Inflammatory macrophage treated with lipopolysaccharide for 1 hour (primary cell): ENCODE measurements around the gene ACER3.
"Not testable (repeated sequence)": the region's sequence is repeated elsewhere in the genome, so short reads cannot be mapped to it uniquely, and the experiment has no call there.

Source experiments
- DNase-seq, 2 donors: peaks; one replicate each; pipeline ENCODE4 v3.0.0-alpha.2; 2020 to 2022

ACER3 gene

DNA sequence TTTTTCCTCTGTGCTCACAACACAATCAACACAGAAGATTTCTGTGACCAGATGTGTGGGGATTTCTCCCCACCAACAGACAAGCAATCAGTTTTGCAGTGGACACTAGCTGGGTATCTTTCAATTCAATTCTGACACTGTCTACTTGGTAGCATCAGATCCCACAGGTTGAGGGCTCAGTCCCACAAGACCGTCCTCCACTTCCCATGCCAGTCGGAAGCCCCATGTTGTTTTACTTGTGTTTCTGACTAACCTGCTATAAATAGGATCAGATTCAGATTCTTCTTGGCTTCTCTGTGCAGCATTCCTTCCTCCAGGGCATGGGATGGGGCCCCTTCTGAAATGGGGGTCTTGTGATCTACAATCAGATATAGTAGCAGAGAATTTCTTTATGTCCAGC is 19.6 kb downstream of the ACER3 start:
- DNase-seq = no peak

DNA sequence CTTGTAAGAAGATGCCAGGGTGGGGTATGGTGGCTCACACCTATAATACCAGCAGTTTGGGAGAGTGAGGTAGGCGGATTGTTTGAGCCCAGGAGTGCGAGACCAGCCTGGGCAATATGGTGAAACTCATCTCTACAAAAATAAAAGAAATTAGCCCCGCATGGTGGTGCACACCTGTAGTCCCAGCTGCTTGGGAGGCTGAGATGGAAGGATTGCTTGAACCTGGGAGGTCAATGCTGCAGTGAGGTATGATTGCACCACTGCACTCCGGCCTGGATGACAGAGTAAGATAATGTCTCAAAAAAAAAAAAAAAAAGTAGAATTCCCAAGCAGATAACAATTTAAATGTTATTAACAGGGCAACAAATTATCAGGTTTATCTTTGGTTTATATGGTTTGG is 20.2 kb downstream of the ACER3 start:
- DNase-seq = no peak

DNA sequence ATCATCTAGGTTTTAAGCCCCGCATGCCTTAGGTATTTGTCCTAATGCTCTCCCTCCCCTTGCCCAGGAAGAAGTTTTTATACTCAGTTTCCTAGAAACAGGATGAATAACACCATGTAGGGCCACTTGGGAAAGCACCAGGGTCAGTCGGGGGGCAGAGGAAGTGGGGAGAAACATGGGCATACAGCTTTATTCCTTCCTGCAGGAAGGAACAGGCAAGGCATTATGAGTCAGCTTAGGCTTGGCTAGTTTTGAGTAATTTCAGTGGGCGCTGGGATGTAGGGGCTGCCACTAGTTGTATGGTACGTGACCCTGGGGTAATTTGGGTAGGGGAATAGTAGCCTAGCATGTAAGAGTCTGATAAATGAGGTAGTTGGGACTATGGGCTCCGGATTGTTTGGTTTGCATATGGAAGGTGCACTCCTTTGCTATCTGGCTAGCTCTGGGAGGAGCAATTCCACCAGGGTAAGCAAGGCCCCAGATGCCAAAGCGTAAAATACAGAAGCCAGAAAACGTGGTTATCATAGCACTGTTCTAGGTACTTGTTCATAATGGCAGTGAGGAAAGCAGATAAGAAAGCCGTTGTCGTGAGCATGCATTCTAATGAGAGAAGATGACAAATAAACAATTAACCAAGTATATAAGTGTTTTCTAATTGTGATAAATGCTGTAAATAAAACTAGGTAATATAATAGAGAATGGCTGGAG is 24.8 kb downstream of the ACER3 start:
- DNase-seq = peak; percentile 83 to 87

- DNase-seq = no peak
Observed at GRCh38 chr11:76888989-76889388, 28.3 kb downstream of the ACER3 start.

GRCh38 chr11:76889411-76889975 is 28.8 kb downstream of the ACER3 start:
- peak; percentile 22 to 40 for DNase-seq

- DNase-seq = no peak
Observed at GRCh38 chr11:76890329-76890728, 29.6 kb downstream of the ACER3 start.

DNA sequence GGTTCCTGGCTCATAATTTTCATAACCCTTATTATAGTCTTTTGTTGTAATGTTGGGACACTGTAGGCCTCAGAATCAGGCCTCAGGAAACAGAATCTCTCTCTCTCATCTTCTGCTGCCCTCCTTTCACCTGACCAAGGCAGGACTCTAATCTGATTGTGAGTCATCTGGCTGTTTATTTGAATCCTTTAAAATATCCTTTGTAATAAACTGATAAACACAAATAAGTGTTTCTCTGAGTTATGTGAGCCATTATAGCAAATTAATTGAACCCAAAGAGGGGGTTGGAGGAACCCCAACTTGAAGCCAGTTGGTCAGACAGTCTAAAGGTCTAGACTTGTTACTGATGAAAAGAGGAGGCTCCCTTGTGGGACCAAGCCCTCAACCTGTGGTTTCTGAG is 30.6 kb downstream of the ACER3 start:
- no peak for DNase-seq

GRCh38 chr11:76891793-76892192 is 31.1 kb downstream of the ACER3 start:
- no peak for DNase-seq

DNA sequence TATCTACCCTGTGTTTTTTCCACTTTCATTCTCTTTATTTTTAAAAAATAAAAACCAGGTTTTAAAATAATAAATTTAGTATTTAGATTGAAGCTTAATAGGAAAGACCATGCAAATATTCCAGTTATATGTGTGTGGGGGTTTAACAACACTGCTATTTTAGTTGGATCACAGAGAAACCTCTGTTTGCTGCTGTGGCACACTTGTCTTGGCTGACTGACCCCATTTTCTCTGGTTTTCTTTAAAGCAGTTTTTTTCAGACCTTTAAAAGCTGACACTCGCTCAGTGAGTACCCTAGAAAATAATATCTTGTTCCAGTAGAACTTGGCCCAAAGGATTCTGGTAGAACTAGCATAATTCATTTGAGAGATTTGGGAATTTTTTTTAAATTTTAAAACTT is 31.6 kb downstream of the ACER3 start:
- no peak for DNase-seq

DNA sequence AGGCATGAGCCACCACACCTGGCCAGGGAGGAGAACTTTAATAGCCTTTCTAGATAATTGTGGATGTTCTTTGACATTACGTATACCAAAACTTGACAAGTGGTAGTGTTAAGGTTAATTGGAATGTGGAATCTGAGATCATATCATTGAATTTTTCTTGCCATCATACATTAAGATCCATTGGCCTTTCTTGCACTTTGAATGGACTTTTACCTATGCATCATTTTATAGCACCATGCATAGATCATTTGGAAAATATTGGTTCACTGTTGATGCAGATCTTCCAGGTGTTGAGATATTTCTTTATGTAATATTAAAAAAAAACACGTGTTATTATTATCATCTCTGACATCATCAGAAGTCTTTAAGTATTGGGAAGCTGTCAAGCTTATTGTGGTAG is 36.5 kb downstream of the ACER3 start:
- DNase-seq = no peak

DNA sequence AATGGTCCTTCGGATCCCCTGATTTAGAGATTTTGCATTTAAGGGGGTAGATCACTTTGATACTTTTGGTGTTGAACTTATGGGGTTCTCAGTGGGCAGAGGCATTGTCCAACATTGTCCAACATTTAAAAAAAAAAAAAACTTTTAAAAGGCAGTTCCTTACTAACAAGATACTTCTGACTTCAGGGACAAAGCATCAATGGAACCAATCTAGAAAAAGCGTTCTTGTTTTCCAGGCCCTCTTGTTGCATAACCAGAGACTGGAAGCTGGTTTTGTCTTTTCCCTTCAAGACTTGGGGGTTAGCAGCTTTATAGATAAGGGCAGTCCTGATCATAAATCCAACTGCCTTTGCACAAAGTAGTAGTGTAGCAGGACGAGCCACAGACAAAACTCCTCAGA is 40.4 kb downstream of the ACER3 start:
- DNase-seq = no peak

GRCh38 chr11:76901622-76902021 is 40.9 kb downstream of the ACER3 start:
- not testable (repeated sequence) for DNase-seq

DNA sequence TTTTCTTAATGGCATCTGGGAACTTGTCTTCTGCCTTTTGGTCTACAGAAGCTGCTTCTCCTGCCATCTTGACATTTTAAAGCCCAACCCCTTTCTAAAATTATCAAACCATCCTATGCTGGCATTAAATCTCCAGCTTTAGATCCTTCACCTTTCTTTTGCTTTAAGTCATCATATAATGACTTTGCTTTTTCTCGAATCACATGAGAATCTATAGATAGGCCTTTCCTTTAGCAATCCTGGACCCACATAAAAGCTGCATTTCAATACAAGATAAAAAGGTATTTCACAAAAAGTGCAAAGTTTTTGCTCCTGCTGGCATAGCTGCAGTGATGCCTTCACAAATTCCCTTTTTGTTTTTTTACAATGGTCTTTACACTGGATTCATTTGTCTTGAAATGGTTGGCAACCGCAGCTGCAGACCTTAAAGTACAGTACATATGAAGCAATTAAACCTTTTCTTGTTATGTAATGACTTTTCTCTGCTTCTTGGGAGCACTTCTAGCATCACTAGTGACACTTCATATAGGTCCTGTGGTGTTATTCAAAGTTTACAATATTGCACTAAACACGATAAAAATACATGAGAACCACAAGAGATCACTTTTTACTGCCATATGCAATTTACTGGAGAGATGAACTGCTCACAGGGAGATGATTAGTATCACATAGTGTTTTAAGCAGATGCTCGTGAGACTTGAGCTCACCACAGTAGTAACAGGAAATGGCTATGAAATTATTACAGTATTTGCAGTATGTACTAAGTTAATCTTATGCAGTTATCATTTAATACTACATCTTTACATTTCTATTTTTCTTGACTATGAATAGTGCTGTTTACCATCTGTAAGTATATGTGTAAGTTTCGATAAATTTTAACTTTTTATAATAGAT is 41.6 kb downstream of the ACER3 start:
- no peak for DNase-seq

DNA sequence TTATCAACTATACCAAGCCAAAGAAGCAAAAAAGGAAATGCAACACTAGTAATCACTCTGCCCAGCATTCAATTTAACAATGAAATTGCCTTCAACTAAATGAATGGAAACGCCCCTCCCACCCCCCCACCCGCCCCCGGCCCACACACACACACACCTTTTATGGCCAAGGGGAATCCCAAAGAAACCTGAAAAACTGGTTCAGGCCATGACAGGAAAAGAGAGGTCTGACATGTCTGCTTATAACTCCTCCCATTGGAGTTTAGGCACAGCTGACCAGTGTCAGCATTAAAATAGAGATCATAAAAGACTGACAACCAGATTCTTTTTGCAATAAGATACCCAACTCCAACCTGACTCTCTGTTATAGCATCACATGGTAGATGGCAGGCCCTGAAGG is 42.6 kb downstream of the ACER3 start:
- no peak for DNase-seq

- DNase-seq = no peak
Observed at GRCh38 chr11:76910620-76911414, 50.1 kb downstream of the ACER3 start.

- no peak for DNase-seq
Observed at GRCh38 chr11:76911415-76911808, 50.7 kb downstream of the ACER3 start.

DNA sequence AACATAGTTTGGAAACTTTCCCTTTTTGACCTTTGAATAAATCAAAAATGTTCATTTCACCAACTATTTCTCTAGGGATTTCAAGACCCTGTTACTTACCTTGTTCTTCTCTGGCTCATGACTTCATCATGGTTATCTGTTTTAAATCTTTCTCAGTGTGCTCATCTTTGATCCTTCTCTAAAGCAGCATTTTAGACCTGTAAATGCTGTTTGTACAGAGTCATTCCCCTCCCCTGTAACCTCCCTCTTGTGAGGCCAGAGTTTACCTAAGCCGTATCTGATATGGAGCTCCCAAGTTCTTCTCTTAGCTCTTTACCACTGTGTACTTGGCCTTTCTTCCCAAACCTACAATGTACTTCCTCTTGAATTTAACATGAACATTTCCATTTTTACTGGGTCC is 56.0 kb downstream of the ACER3 start:
- no peak for DNase-seq

DNA sequence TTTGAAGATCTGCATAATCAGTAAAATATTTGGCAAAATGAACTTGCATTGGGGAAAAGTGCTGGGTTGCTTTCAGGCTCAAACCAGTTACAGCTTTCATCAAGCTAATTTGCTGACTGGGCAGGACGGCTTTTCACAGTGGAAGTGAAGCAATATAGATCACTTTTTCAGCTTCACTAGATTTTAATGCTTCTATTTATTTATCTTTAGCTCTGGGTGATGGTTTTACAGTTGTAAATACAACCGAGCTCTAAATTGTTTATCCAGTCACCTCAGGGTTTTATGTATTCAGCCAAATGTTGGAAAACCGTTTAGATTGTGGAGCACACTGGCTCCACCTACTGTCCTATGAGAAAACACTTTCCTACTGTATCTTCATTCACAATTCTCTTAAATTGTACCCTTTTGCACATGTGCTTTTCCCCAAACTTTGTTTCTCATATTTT is 58.2 kb downstream of the ACER3 start:
- peak; percentile 37 to 57 for DNase-seq

GRCh38 chr11:76919467-76919866 is 58.7 kb downstream of the ACER3 start:
- DNase-seq = no peak

GRCh38 chr11:76919887-76920746 is 59.4 kb downstream of the ACER3 start:
- DNase-seq = peak; percentile 72 to 95

GRCh38 chr11:76927160-76927559 is 66.4 kb downstream of the ACER3 start:
- no peak for DNase-seq

DNA sequence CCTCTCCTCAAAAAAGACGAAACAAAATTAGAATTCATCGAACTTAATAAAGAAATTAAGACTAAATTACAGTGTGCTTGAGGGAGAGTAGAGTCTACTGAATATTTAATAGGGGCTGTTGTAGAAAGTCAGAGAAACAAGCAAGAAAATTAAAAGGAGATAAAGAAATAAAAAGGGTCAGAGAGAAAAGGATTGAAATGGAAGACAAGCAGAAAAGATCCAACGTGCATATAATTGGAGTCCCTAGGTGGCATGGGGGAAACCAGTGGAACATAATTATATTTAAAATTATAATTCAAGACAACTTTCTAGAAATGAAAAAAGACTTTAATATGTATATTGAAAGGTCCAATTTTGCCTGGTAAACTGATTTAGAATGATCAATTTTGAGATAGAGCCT is 74.3 kb downstream of the ACER3 start:
- DNase-seq = no peak
